PC-9 (cell line): Measurements from ENCODE around the gene FBXO7. TPM values are rescaled to one million over a fixed set of nuclear protein-coding genes. Genes with fewer than 3 reads are reported as not detected.
A peak's percentile ranks its signal among the peaks of the same experiment; 100 is the strongest.
"Not testable (repeated sequence)": the region's sequence is repeated elsewhere in the genome, so short reads cannot be mapped to it uniquely, and the experiment has no call there.

Experiments used
- BruUV-seq: library from RNA; stranded (reverse); fragments of 400-500 nt; replicated peaks from 2 replicates; lab custom pipeline; 2021; lab: Mats Ljungman, UMichigan
- CTCF ChIA-PET: fragments of 300-600 bp; sonication (Branson Sonifier 250); formaldehyde crosslinking; loops from one replicate; lab custom pipeline; 2022; ENCODE audit warnings: antibody characterized with exemption; lab: Charles Lee
- POLR2A ChIA-PET: fragments of 300-600 bp; sonication (Branson Sonifier 250); formaldehyde crosslinking; loops from one replicate; lab custom pipeline; 2022; ENCODE audit warnings: antibody characterized with exemption; ENCODE audit not compliant: unreplicated experiment; lab: Charles Lee
- DNase-seq, 2 experiments: peaks; one replicate each; pipeline versions ENCODE4 v3.0.0 to v3.0.0-alpha.2; 2015 to 2022; ENCODE audit warnings: mixed read lengths in 1 of 2
- H2AFZ ChIP-seq: fragments of 200-600 bp; sonication (generic); 2 replicates; pipeline ENCODE4 v1.8.1; 2017; ENCODE audit warnings: antibody characterized with exemption
- H3F3A ChIP-seq: fragments of 200-600 bp; sonication (generic); 2 replicates; pipeline ENCODE4 v1.8.1; 2017; ENCODE audit warnings: antibody characterized with exemption, mild to moderate bottlenecking, low read depth; ENCODE audit not compliant: insufficient read depth
- H3K27ac ChIP-seq: fragments of 200-600 bp; sonication (generic); 2 replicates; pipeline ENCODE4 v1.6.1; 2016; ENCODE audit warnings: mixed run types
- H3K27me3 ChIP-seq: fragments of 200-600 bp; sonication (generic); 2 replicates; pipeline ENCODE4 v1.6.1; 2016; ENCODE audit warnings: low read depth, mixed run types; ENCODE audit not compliant: insufficient read depth
- H3K36me3 ChIP-seq: fragments of 200-600 bp; sonication (generic); 2 replicates; pipeline ENCODE4 v1.6.1; 2016; ENCODE audit warnings: low read depth, mixed run types
- H3K4me1 ChIP-seq: fragments of 200-600 bp; sonication (generic); replicated peaks from 2 replicates; pipeline ENCODE4 v1.6.1; 2016; ENCODE audit warnings: mixed run types; ENCODE audit not compliant: insufficient read depth
- H3K4me2 ChIP-seq: fragments of 200-600 bp; sonication (generic); 2 replicates; pipeline ENCODE4 v1.6.1; 2017; ENCODE audit warnings: mixed run types
- H3K4me3 ChIP-seq: fragments of 200-600 bp; sonication (generic); 2 replicates; pipeline ENCODE4 v1.6.1; 2016; ENCODE audit warnings: mixed run types
- H3K79me2 ChIP-seq: fragments of 200-600 bp; sonication (generic); 2 replicates; pipeline ENCODE4 v1.6.1; 2017; ENCODE audit warnings: low read depth, mixed run types
- H3K9me2 ChIP-seq: fragments of 200-600 bp; sonication (generic); 2 replicates; pipeline ENCODE4 v1.8.1; 2017; ENCODE audit warnings: mild to moderate bottlenecking; ENCODE audit not compliant: insufficient read depth
- H3K9me3 ChIP-seq: fragments of 200-600 bp; sonication (generic); 2 replicates; pipeline ENCODE4 v1.8.1; 2016; ENCODE audit warnings: low read depth; ENCODE audit not compliant: insufficient read depth
- H4K20me1 ChIP-seq: fragments of 200-600 bp; sonication (generic); 2 replicates; pipeline ENCODE4 v1.8.1; 2017; ENCODE audit not compliant: insufficient read depth
- CTCF ChIP-seq: fragments of 200-600 bp; sonication (generic); conservative IDR thresholded peaks from 2 replicates; pipeline ENCODE4 v1.6.1; 2017; ENCODE audit warnings: mixed run types, antibody characterized with exemption, mild to moderate bottlenecking, moderate library complexity
- EZH2 ChIP-seq: fragments of 200-600 bp; sonication (generic); IDR thresholded peaks from 2 replicates; pipeline ENCODE4 v1.8.0; 2017; ENCODE audit warnings: antibody characterized with exemption, low read depth
- intact Hi-C: fragments of 100-400 bp; cut with micrococcal nuclease; formaldehyde crosslinking; loops from one replicate; pipeline ENCODE4 v1.10.0; 2022; ENCODE audit not compliant: unreplicated experiment
- total RNA-seq: library from RNA; stranded (reverse); gene quantifications from 2 replicates; pipeline ENCODE4 v1.2.3, GENCODE V29; 2021

FBXO7 gene
- total RNA-seq, 1 experiment from 2014 or later: 81.9 TPM

- DNase-seq: peak in 1 of 2 experiments; percentile 13
- peak overlapping the region; percentile 77 for H3K4me3 ChIP-seq
- intact Hi-C loops: loop anchor here (5.0 to 10.0 kb wide), 3 partner anchors 271 to 512 kb away; partner anchors contain the start of gene RFPL2
- CTCF ChIA-PET: interaction anchor here (0.6 kb wide), 1 partner anchor 575 kb away, joined by 8 read pairs; no protein-coding TSS in a partner anchor
- TF ChIP-seq EZH2 (no peak), CTCF (no peak)
- peaks cover 41% of the 10 kb centered on the region for H4K20me1 ChIP-seq
- TSS peak; percentile 68 for BruUV-seq
- H3K27me3 ChIP-seq: no peaks in the 10 kb centered on the region
- H3K27ac ChIP-seq: peak overlapping the region; percentile 81
- POLR2A ChIA-PET: interaction anchor here (0.7 to 0.9 kb wide), 3 partner anchors 326 to 599 kb away, joined by 3 to 6 read pairs (median 6); partner anchors contain the start of gene TIMP3
- H3K4me1 ChIP-seq: peaks cover 40% of the 10 kb centered on the region
- peaks cover 9% of the 10 kb centered on the region for H3K36me3 ChIP-seq
- H3K9me2 ChIP-seq: no peaks in the 10 kb centered on the region
- peak overlapping the region; percentile 82 for H2AFZ ChIP-seq
- H3K79me2 ChIP-seq: peaks cover 63% of the 10 kb centered on the region
- peaks cover 19% of the 10 kb centered on the region for H3F3A ChIP-seq
- peak overlapping the region; percentile 84 for H3K4me2 ChIP-seq
- H3K9me3 ChIP-seq: no peaks in the 10 kb centered on the region
Measured at GRCh38 chr22:32475468-32476010, 928 bp downstream of the FBXO7 start.

GRCh38 chr22:32476281-32477195 is 1.9 kb downstream of the FBXO7 start:
- Histone ChIP-seq H3K9me3 (no peaks in the 10 kb centered on the region), H3K27ac (peak overlapping the region; percentile 81; the same call in 1 of the 2 replicates), H3K9me2 (no peaks in the 10 kb centered on the region), H3K79me2 (peaks cover 73% of the 10 kb centered on the region), H3K27me3 (no peaks in the 10 kb centered on the region), H4K20me1 (peaks cover 49% of the 10 kb centered on the region), H3F3A (peaks cover 18% of the 10 kb centered on the region), H2AFZ (no peak overlapping the region), H3K4me2 (peak overlapping the region; percentile 84), H3K4me1 (peaks cover 38% of the 10 kb centered on the region), H3K4me3 (peak overlapping the region; percentile 77), H3K36me3 (peaks cover 13% of the 10 kb centered on the region)
- intact Hi-C loops: loop anchor here (5.0 to 10.0 kb wide), 3 partner anchors 272 to 511 kb away; partner anchors contain the start of gene RFPL2
- ChIA-PET CTCF (interaction anchor here (0.6 kb wide), 1 partner anchor 574 kb away, joined by 8 read pairs; no protein-coding TSS in a partner anchor), POLR2A (interaction anchor here (0.6 to 0.9 kb wide), 3 partner anchors 301 to 598 kb away, joined by 5 to 7 read pairs (median 6); no protein-coding TSS in a partner anchor)
- TF ChIP-seq CTCF (no peak), EZH2 (no peak)
- BruUV-seq: no TSS peak
- DNase-seq: no peak

GRCh38 chr22:32477596-32477995 is 3.0 kb downstream of the FBXO7 start:
- Histone ChIP-seq H3K79me2 (peaks cover 84% of the 10 kb centered on the region), H2AFZ (no peak overlapping the region), H3K4me3 (peak overlapping the region; percentile 77; the same call in 1 of the 2 replicates), H3K9me3 (no peaks in the 10 kb centered on the region), H3K36me3 (peaks cover 19% of the 10 kb centered on the region), H3K27me3 (no peaks in the 10 kb centered on the region), H3F3A (peaks cover 9% of the 10 kb centered on the region; the same call in 1 of the 2 replicates), H3K27ac (no peak overlapping the region), H3K9me2 (no peaks in the 10 kb centered on the region), H3K4me1 (peaks cover 35% of the 10 kb centered on the region), H4K20me1 (peaks cover 60% of the 10 kb centered on the region), H3K4me2 (peak overlapping the region; percentile 84)
- CTCF ChIA-PET: interaction anchor here (0.7 kb wide), 1 partner anchor 455 kb away, joined by 3 read pairs; no protein-coding TSS in a partner anchor
- POLR2A ChIA-PET: no interaction called here
- no peak for DNase-seq
- TF ChIP-seq CTCF (no peak), EZH2 (no peak)
- BruUV-seq: no TSS peak
- intact Hi-C loops: loop anchor here (5.0 to 10.0 kb wide), 3 partner anchors 273 to 510 kb away; partner anchors contain the start of gene RFPL2

- H2AFZ ChIP-seq, H3K4me3 ChIP-seq, H3K9me2 ChIP-seq, DNase-seq, H3K27ac ChIP-seq, CTCF ChIA-PET, H3F3A ChIP-seq, H3K9me3 ChIP-seq, BruUV-seq, H3K27me3 ChIP-seq, H3K4me2 ChIP-seq: not testable (repeated sequence)
- H3K4me1 ChIP-seq: peaks cover 29% of the 10 kb centered on the region
- H3K36me3 ChIP-seq: peaks cover 19% of the 10 kb centered on the region
- peaks cover 67% of the 10 kb centered on the region for H4K20me1 ChIP-seq
- peaks cover 93% of the 10 kb centered on the region for H3K79me2 ChIP-seq
- POLR2A ChIA-PET: interaction anchor here (0.5 kb wide), 1 partner anchor 537 kb away, joined by 12 read pairs; no protein-coding TSS in a partner anchor
- intact Hi-C loops: loop anchor here (5.0 to 10.0 kb wide), 3 partner anchors 274 to 509 kb away; partner anchors contain the start of gene RFPL2
Measured at GRCh38 chr22:32478552-32478951, 3.9 kb downstream of the FBXO7 start.
